HEK293 (cell line): ENCODE results near the gene SLC2A9.

ENCODE experiments used
- CTCF ChIA-PET: fragments of 350-600 bp; formaldehyde crosslinking; extraction: SDS; loops from one replicate; lab custom pipeline; 2021; ENCODE audit warnings: antibody characterized with exemption; lab: Yijun Ruan, JAX
- POLR2A ChIA-PET: fragments of 300-600 bp; formaldehyde crosslinking; extraction: SDS; loops from one replicate; lab custom pipeline; 2020; ENCODE audit warnings: antibody characterized with exemption, inconsistent platforms; lab: Yijun Ruan, JAX
- H3K27ac ChIP-seq: fragments of 200-500 bp; sonication (Bioruptor generic); 2 replicates; pipeline ENCODE4 v1.5.1; 2014; ENCODE audit warnings: low read depth, low read length, control low read depth, inconsistent platforms; ENCODE audit errors: extremely low read depth
- H3K36me3 ChIP-seq, 2 experiments: fragments of 200-500 bp in 1 of 2; sonication (Bioruptor generic) in 1 of 2; 1 replicate in 1 of 2; 2 replicates in 1 of 2; pipeline ENCODE4 v1.5.1; 2014 to 2017; ENCODE audit warnings: inconsistent platforms in 2 of 2, low read length in 2 of 2; ENCODE audit not compliant: control insufficient read depth in 2 of 2, insufficient read depth in 1 of 2
- H3K4me1 ChIP-seq: fragments of 200-500 bp; sonication (Bioruptor generic); 2 replicates; pipeline ENCODE4 v1.5.1; 2014; ENCODE audit warnings: mild to moderate bottlenecking, low read length, inconsistent platforms; ENCODE audit not compliant: control insufficient read depth, insufficient read depth
- H3K4me3 ChIP-seq: 2 replicates; pipeline ENCODE4 v1.5.1; 2011; ENCODE audit warnings: low read depth, mild to moderate bottlenecking, control low read depth, low read length, moderate library complexity
- H3K9me3 ChIP-seq: fragments of 200-500 bp; sonication (Bioruptor generic); 2 replicates; pipeline ENCODE4 v1.5.1; 2014; ENCODE audit warnings: low read depth, low read length, inconsistent platforms; ENCODE audit not compliant: control insufficient read depth, insufficient read depth
- BCL11B ChIP-seq: fragments of 450-650 bp; formaldehyde crosslinking; IDR thresholded peaks from 2 replicates; pipeline ENCODE4 v1.5.1; 2016; ENCODE audit warnings: low read depth, missing biosample characterization, missing genetic modification characterization
- FEZF1 ChIP-seq: fragments of 450-650 bp; formaldehyde crosslinking; IDR thresholded peaks from 2 replicates; pipeline ENCODE4 v1.5.1; 2016; ENCODE audit warnings: missing biosample characterization, missing genetic modification characterization
- HIC1 ChIP-seq: fragments of 450-650 bp; formaldehyde crosslinking; IDR thresholded peaks from 2 replicates; pipeline ENCODE4 v1.5.1; 2016; ENCODE audit warnings: missing biosample characterization, missing genetic modification characterization
- KLF9 ChIP-seq: fragments of 450-650 bp; formaldehyde crosslinking; IDR thresholded peaks from 2 replicates; pipeline ENCODE4 v1.5.1; 2016; ENCODE audit warnings: missing biosample characterization, missing genetic modification characterization, low read depth
- MEIS1 ChIP-seq: sonication (generic); formaldehyde crosslinking; IDR thresholded peaks from 2 replicates; pipeline ENCODE4 v1.8.1; 2022; ENCODE audit warnings: missing genetic modification reagents, mild to moderate bottlenecking, borderline replicate concordance
- OSR2 ChIP-seq: fragments of 450-650 bp; formaldehyde crosslinking; IDR thresholded peaks from 2 replicates; pipeline ENCODE4 v1.5.1; 2016; ENCODE audit warnings: missing biosample characterization, missing genetic modification characterization
- PATZ1 ChIP-seq: fragments of 450-650 bp; formaldehyde crosslinking; IDR thresholded peaks from 2 replicates; pipeline ENCODE4 v1.5.1; 2016; ENCODE audit warnings: missing biosample characterization, missing genetic modification characterization
- SCRT2 ChIP-seq: fragments of 450-650 bp; formaldehyde crosslinking; IDR thresholded peaks from 2 replicates; pipeline ENCODE4 v1.5.1; 2016; ENCODE audit warnings: missing biosample characterization, missing genetic modification characterization
- SP3 ChIP-seq: fragments of 450-650 bp; formaldehyde crosslinking; IDR thresholded peaks from 2 replicates; pipeline ENCODE4 v1.5.1; 2016; ENCODE audit warnings: missing biosample characterization, missing genetic modification characterization
- TCF7L2 ChIP-seq: IDR thresholded peaks from 2 replicates; pipeline ENCODE4 v1.6.1; 2011; ENCODE audit warnings: low read depth, mild to moderate bottlenecking, inconsistent platforms, low read length, moderate library complexity, borderline replicate concordance
- YY1 ChIP-seq: fragments of 450-650 bp; formaldehyde crosslinking; IDR thresholded peaks from 2 replicates; pipeline ENCODE4 v1.5.1; 2018; ENCODE audit warnings: missing biosample characterization, missing genetic modification characterization
- ZNF114 ChIP-seq: fragments of 450-650 bp; formaldehyde crosslinking; IDR thresholded peaks from 2 replicates; pipeline ENCODE4 v1.5.0; 2017; ENCODE audit warnings: missing biosample characterization, missing genetic modification characterization
- ZNF169 ChIP-seq: fragments of 450-650 bp; formaldehyde crosslinking; IDR thresholded peaks from 2 replicates; pipeline ENCODE4 v1.5.1; 2016; ENCODE audit warnings: missing biosample characterization, missing genetic modification characterization
- ZNF175 ChIP-seq: fragments of 450-650 bp; formaldehyde crosslinking; IDR thresholded peaks from 2 replicates; pipeline ENCODE4 v1.5.1; 2016; ENCODE audit warnings: missing biosample characterization, missing genetic modification characterization
- ZNF223 ChIP-seq: fragments of 450-650 bp; formaldehyde crosslinking; IDR thresholded peaks from 2 replicates; pipeline ENCODE4 v1.5.1; 2016; ENCODE audit warnings: missing biosample characterization, missing genetic modification characterization
- ZNF24 ChIP-seq: fragments of 450-650 bp; formaldehyde crosslinking; IDR thresholded peaks from 2 replicates; pipeline ENCODE4 v1.5.1; 2016; ENCODE audit warnings: missing biosample characterization, missing genetic modification characterization
- ZNF248 ChIP-seq: fragments of 450-650 bp; formaldehyde crosslinking; IDR thresholded peaks from 2 replicates; pipeline ENCODE4 v1.5.1; 2017; ENCODE audit warnings: missing biosample characterization, missing genetic modification characterization
- ZNF404 ChIP-seq: fragments of 450-650 bp; formaldehyde crosslinking; IDR thresholded peaks from 2 replicates; pipeline ENCODE4 v1.5.1; 2017; ENCODE audit warnings: missing biosample characterization, missing genetic modification characterization
- ZNF423 ChIP-seq: fragments of 450-650 bp; formaldehyde crosslinking; IDR thresholded peaks from 2 replicates; pipeline ENCODE4 v1.5.1; 2016; ENCODE audit warnings: missing biosample characterization, missing genetic modification characterization
- ZNF433 ChIP-seq: fragments of 450-650 bp; formaldehyde crosslinking; IDR thresholded peaks from 2 replicates; pipeline ENCODE4 v1.5.1; 2016; ENCODE audit warnings: missing biosample characterization, missing genetic modification characterization, low read depth
- ZNF530 ChIP-seq: fragments of 450-650 bp; formaldehyde crosslinking; IDR thresholded peaks from 2 replicates; pipeline ENCODE4 v1.5.1; 2016; ENCODE audit warnings: low read depth, missing biosample characterization, missing genetic modification characterization
- ZNF549 ChIP-seq: fragments of 450-650 bp; IDR thresholded peaks from 2 replicates; pipeline ENCODE4 v1.5.1; 2018; ENCODE audit warnings: missing biosample characterization, missing genetic modification characterization, mild to moderate bottlenecking, inconsistent platforms, moderate library complexity
- ZNF558 ChIP-seq: fragments of 450-650 bp; formaldehyde crosslinking; IDR thresholded peaks from 2 replicates; pipeline ENCODE4 v1.5.1; 2016; ENCODE audit warnings: missing biosample characterization, missing genetic modification characterization
- ZNF596 ChIP-seq: fragments of 450-650 bp; IDR thresholded peaks from 2 replicates; pipeline ENCODE4 v1.5.0; 2018; ENCODE audit warnings: missing biosample characterization, mild to moderate bottlenecking, missing genetic modification characterization, moderate library complexity
- ZNF629 ChIP-seq: fragments of 450-650 bp; formaldehyde crosslinking; IDR thresholded peaks from 2 replicates; pipeline ENCODE4 v1.5.1; 2017; ENCODE audit warnings: missing biosample characterization, missing genetic modification characterization
- ZNF768 ChIP-seq: fragments of 450-650 bp; formaldehyde crosslinking; IDR thresholded peaks from 2 replicates; pipeline ENCODE4 v1.5.1; 2018; ENCODE audit warnings: missing biosample characterization, mild to moderate bottlenecking, missing genetic modification characterization
- ZNF791 ChIP-seq: fragments of 450-650 bp; formaldehyde crosslinking; IDR thresholded peaks from 2 replicates; pipeline ENCODE4 v1.5.1; 2016; ENCODE audit warnings: missing biosample characterization, missing genetic modification characterization
- ZSCAN23 ChIP-seq: fragments of 450-650 bp; formaldehyde crosslinking; IDR thresholded peaks from 2 replicates; pipeline ENCODE4 v1.5.1; 2016; ENCODE audit warnings: missing biosample characterization, missing genetic modification characterization
- ZSCAN30 ChIP-seq: fragments of 450-650 bp; IDR thresholded peaks from 2 replicates; pipeline ENCODE4 v1.5.1; 2018; ENCODE audit warnings: missing biosample characterization, mild to moderate bottlenecking, missing genetic modification characterization, moderate library complexity
- ZSCAN4 ChIP-seq: fragments of 450-650 bp; formaldehyde crosslinking; IDR thresholded peaks from 2 replicates; pipeline ENCODE4 v1.5.1; 2017; ENCODE audit warnings: missing biosample characterization, missing genetic modification characterization
- ZXDB ChIP-seq: fragments of 450-650 bp; formaldehyde crosslinking; IDR thresholded peaks from 2 replicates; pipeline ENCODE4 v1.5.1; 2016; ENCODE audit warnings: missing biosample characterization, missing genetic modification characterization

Gene SLC2A9

GRCh38 chr4:10034612-10035104 is 13.4 kb upstream of the SLC2A9 start (continued):
- TF ChIP-seq ZNF223 (tag by site-specific recombination) (no peak), TCF7L2 (no peak), ZNF791 (no peak), HIC1 (tag by site-specific recombination) (no peak), BCL11B (tag by site-specific recombination) (no peak), ZNF169 (no peak), OSR2 (tag by site-specific recombination) (no peak), ZNF433 (tag by site-specific recombination) (no peak), ZSCAN30 (tag by site-specific recombination) (no peak), MEIS1 (CRISPR knock-in tag) (no peak)

- H3K9me3 ChIP-seq = no peaks in the 10 kb centered on the region
- TF ChIP-seq ZNF596 (tag by site-specific recombination) = no peak
- TF ChIP-seq ZNF629 (tag by site-specific recombination) = no peak
- TF ChIP-seq YY1 (tag by site-specific recombination) = no peak
- no peak for TF ChIP-seq SP3 (tag by site-specific recombination)
- TF ChIP-seq ZNF558 = no peak
- TF ChIP-seq, all 188 proteins: peak for 0
- Histone ChIP-seq H3K4me3 (no peak overlapping the region), H3K36me3 (no peaks in the 10 kb centered on the region), H3K4me1 (no peaks in the 10 kb centered on the region; the same call in 1 of the 2 replicates), H3K27ac (no peak overlapping the region)
- ChIA-PET POLR2A (no interaction called here), CTCF (no interaction called here)
Measured at GRCh38 chr4:10034136-10034535, 12.8 kb upstream of the SLC2A9 start.

- Histone ChIP-seq H3K4me1 (no peaks in the 10 kb centered on the region; the same call in 1 of the 2 replicates), H3K36me3 (no peaks in the 10 kb centered on the region), H3K9me3 (no peaks in the 10 kb centered on the region), H3K27ac (no peak overlapping the region), H3K4me3 (no peak overlapping the region)
- ChIA-PET CTCF (interaction anchor here (2.6 kb wide), 1 partner anchor 14 kb away, joined by 12 read pairs; no protein-coding TSS in a partner anchor), POLR2A (interaction anchor here (1.0 kb wide), 1 partner anchor 83 kb away, joined by 3 read pairs; the partner anchor contains the start of gene WDR1)
- TF ChIP-seq SCRT2 (tag by site-specific recombination) (no peak), ZSCAN23 (no peak), ZNF423 (tag by site-specific recombination) (no peak), KLF9 (tag by site-specific recombination) (no peak), ZNF24 (no peak), ZNF114 (tag by site-specific recombination) (no peak), ZNF248 (tag by site-specific recombination) (no peak), ZNF530 (no peak), ZNF549 (tag by site-specific recombination) (no peak), ZNF404 (tag by site-specific recombination) (no peak), FEZF1 (tag by site-specific recombination) (no peak), ZNF175 (tag by site-specific recombination) (no peak), PATZ1 (no peak), ZNF768 (tag by site-specific recombination) (no peak), ZSCAN4 (tag by site-specific recombination) (no peak), ZNF169 (no peak), ZXDB (tag by site-specific recombination) (no peak)
Measured at GRCh38 chr4:10033191-10033881, 12.0 kb upstream of the SLC2A9 start.
